Thymus (tissue), 11 donors: ENCODE measurements around the gene ISLR2. TPM values are rescaled to one million over a fixed set of nuclear protein-coding genes. Genes with fewer than 3 reads are reported as not detected.

Experiments
- DNase-seq, 9 donors: peaks; one replicate each; pipeline ENCODE4 v3.0.0-alpha.2; 2013; ENCODE audit warnings: low spot score in 9 of 9, low read depth in 6 of 9, missing footprints in 1 of 9
- H3K27ac ChIP-seq, 2 donors: one replicate each; pipeline ENCODE4 v1.5.1; 2013; ENCODE audit warnings: control low read depth in 1 of 2, low read depth in 1 of 2, low read length in 1 of 2, mild to moderate bottlenecking in 1 of 2, moderate library complexity in 1 of 2
- H3K27me3 ChIP-seq, 2 donors: one replicate each; pipeline ENCODE4 v1.5.1; 2013; ENCODE audit warnings: low read length in 1 of 2; ENCODE audit not compliant: control insufficient read depth in 2 of 2, insufficient read depth in 1 of 2
- H3K36me3 ChIP-seq, 2 donors: one replicate each; pipeline ENCODE4 v1.5.1; 2013; ENCODE audit warnings: low read length in 1 of 2, mild to moderate bottlenecking in 1 of 2, moderate library complexity in 1 of 2; ENCODE audit not compliant: control insufficient read depth in 2 of 2, insufficient read depth in 2 of 2
- H3K4me1 ChIP-seq, 2 donors: one replicate each; pipeline ENCODE4 v1.5.1; 2013; ENCODE audit warnings: low read length in 2 of 2; ENCODE audit not compliant: control insufficient read depth in 2 of 2, insufficient read depth in 2 of 2
- H3K4me3 ChIP-seq, 2 donors: one replicate each; pipeline ENCODE4 v1.5.1; 2013; ENCODE audit warnings: low read length in 2 of 2, control low read depth in 1 of 2, mild to moderate bottlenecking in 1 of 2
- H3K9me3 ChIP-seq, 2 donors: one replicate each; pipeline ENCODE4 v1.5.1; 2013; ENCODE audit warnings: low read length in 1 of 2, mild to moderate bottlenecking in 1 of 2; ENCODE audit not compliant: control insufficient read depth in 2 of 2, insufficient read depth in 1 of 2
- WGBS: extraction: QIAGEN DNeasy Blood & Tissue Kit; methylation state at CpG from one replicate; pipeline ENCODE4 v1.1.7; 2013; 5-methylcytosine and 5-hydroxymethylcytosine counted together
- polyA plus RNA-seq: library from polyadenylated mRNA; stranded (reverse); fragments of 200-250 nt; gene quantifications from one replicate; pipeline ENCODE4 v1.2.3, GENCODE V29; 2013
- total RNA-seq: library from RNA; stranded (reverse); fragments of 120-200 nt; gene quantifications from one replicate; pipeline ENCODE4 v1.2.4, GENCODE V29; 2013
- donor health status: healthy.

Gene ISLR2
- total and polyA plus RNA-seq, 2 donors: 0.19 to 0.98 TPM

GRCh38 chr15:74109713-74110112 lies 20.7 kb upstream of the ISLR2 start:
- no peaks in the 10 kb centered on the region for H3K27me3 ChIP-seq
- H3K36me3 ChIP-seq: no peaks in the 10 kb centered on the region
- H3K4me1 ChIP-seq: no peaks in the 10 kb centered on the region
- 92% methylated on average over 7 of the region's 7 CpGs for WGBS
- no peak for DNase-seq
- H3K4me3 ChIP-seq: no peak overlapping the region
- H3K27ac ChIP-seq: no peak overlapping the region
- H3K9me3 ChIP-seq: no peaks in the 10 kb centered on the region

- Histone ChIP-seq H3K27me3 (peaks cover 0 to 4% of the 10 kb centered on the region in 2 donors), H3K27ac (no peak overlapping the region)
Measured at GRCh38 chr15:74120426-74120825, 10.0 kb upstream of the ISLR2 start.

GRCh38 chr15:74121039-74121438 lies 9.3 kb upstream of the ISLR2 start:
- Histone ChIP-seq H3K36me3 (no peaks in the 10 kb centered on the region), H3K9me3 (no peaks in the 10 kb centered on the region), H3K4me3 (no peak overlapping the region), H3K27me3 (peaks cover 0 to 6% of the 10 kb centered on the region in 2 donors), H3K27ac (no peak overlapping the region), H3K4me1 (peaks cover 0 to 16% of the 10 kb centered on the region in 2 donors)
- DNase-seq: no peak
- 60% methylated on average over 4 of the region's 4 CpGs for WGBS

More at GRCh38 chr15:74120426-74120825, 10.0 kb upstream of the ISLR2 start:
- no peak overlapping the region for H3K4me3 ChIP-seq
- WGBS: 94% methylated on average over 6 of the region's 6 CpGs
- H3K4me1 ChIP-seq: peaks cover 0 to 16% of the 10 kb centered on the region in 2 donors
- no peak for DNase-seq
- H3K9me3 ChIP-seq: no peaks in the 10 kb centered on the region
- no peaks in the 10 kb centered on the region for H3K36me3 ChIP-seq

GRCh38 chr15:74121858-74122257 lies 8.5 kb upstream of the ISLR2 start:
- peaks cover 0 to 16% of the 10 kb centered on the region in 2 donors for H3K4me1 ChIP-seq
- no peak overlapping the region for H3K27ac ChIP-seq
- 97% methylated on average over 6 of the region's 6 CpGs for WGBS
- no peaks in the 10 kb centered on the region for H3K36me3 ChIP-seq
- no peak overlapping the region for H3K4me3 ChIP-seq
- peaks cover 4 to 12% of the 10 kb centered on the region in 2 donors for H3K27me3 ChIP-seq
- DNase-seq: no peak
- no peaks in the 10 kb centered on the region for H3K9me3 ChIP-seq

GRCh38 chr15:74122403-74123130 lies 7.8 kb upstream of the ISLR2 start:
- Histone ChIP-seq H3K4me3 (no peak overlapping the region), H3K27me3 (peaks cover 9 to 20% of the 10 kb centered on the region in 2 donors), H3K27ac (peak overlapping the region in 1 of 2 donors; percentile 47), H3K4me1 (peaks cover 0 to 16% of the 10 kb centered on the region in 2 donors), H3K36me3 (no peaks in the 10 kb centered on the region), H3K9me3 (no peaks in the 10 kb centered on the region)
- 38% methylated on average over 5 of the region's 5 CpGs for WGBS
- DNase-seq: no peak

- DNase-seq: peak in 5 of 9 donors; percentile 23 to 70 (median 37)
Measured at GRCh38 chr15:74123131-74123429, 7.3 kb upstream of the ISLR2 start.

GRCh38 chr15:74123658-74124057 lies 6.7 kb upstream of the ISLR2 start:
- H3K9me3 ChIP-seq: peaks cover 0 to 2% of the 10 kb centered on the region in 2 donors
- H3K27me3 ChIP-seq: peaks cover 20 to 30% of the 10 kb centered on the region in 2 donors
- WGBS: 95% methylated on average over 4 of the region's 4 CpGs
- no peak overlapping the region for H3K4me3 ChIP-seq
- no peak overlapping the region for H3K27ac ChIP-seq
- peaks cover 0 to 20% of the 10 kb centered on the region in 2 donors for H3K4me1 ChIP-seq
- DNase-seq: no peak
- no peaks in the 10 kb centered on the region for H3K36me3 ChIP-seq

More at GRCh38 chr15:74123131-74123429, 7.3 kb upstream of the ISLR2 start:
- H3K4me3 ChIP-seq: no peak overlapping the region
- peaks cover 14 to 25% of the 10 kb centered on the region in 2 donors for H3K27me3 ChIP-seq
- no peaks in the 10 kb centered on the region for H3K36me3 ChIP-seq
- H3K9me3 ChIP-seq: no peaks in the 10 kb centered on the region
- 6% methylated on average over 4 of the region's 4 CpGs for WGBS
- H3K4me1 ChIP-seq: peaks cover 0 to 20% of the 10 kb centered on the region in 2 donors
- H3K27ac ChIP-seq: no peak overlapping the region

- no peak overlapping the region for H3K4me3 ChIP-seq
- no peak overlapping the region for H3K27ac ChIP-seq
- H3K27me3 ChIP-seq: peaks cover 25 to 36% of the 10 kb centered on the region in 2 donors
- WGBS: 93% methylated on average over 3 of the region's 3 CpGs
- H3K4me1 ChIP-seq: peaks cover 0 to 20% of the 10 kb centered on the region in 2 donors
- H3K9me3 ChIP-seq: peaks cover 0 to 6% of the 10 kb centered on the region in 2 donors
- H3K36me3 ChIP-seq: no peaks in the 10 kb centered on the region
- DNase-seq: no peak
Measured at GRCh38 chr15:74124196-74124595, 6.2 kb upstream of the ISLR2 start.

GRCh38 chr15:74124759-74125158 lies 5.6 kb upstream of the ISLR2 start:
- H3K4me3 ChIP-seq: no peak overlapping the region

More at GRCh38 chr15:74124759-74125158, 5.6 kb upstream of the ISLR2 start:
- peaks cover 0 to 22% of the 10 kb centered on the region in 2 donors for H3K4me1 ChIP-seq
- peaks cover 31 to 41% of the 10 kb centered on the region in 2 donors for H3K27me3 ChIP-seq
- WGBS: 94% methylated on average over 7 of the region's 7 CpGs
- H3K9me3 ChIP-seq: peaks cover 0 to 6% of the 10 kb centered on the region in 2 donors
- H3K27ac ChIP-seq: no peak overlapping the region
- DNase-seq: no peak
- H3K36me3 ChIP-seq: no peaks in the 10 kb centered on the region
